HUES6 (cell line): Measurements from ENCODE around the gene SCML1.

Source experiments
- H3K27ac ChIP-seq: 2 replicates; pipeline ENCODE4 v1.7.0; 2013; ENCODE audit warnings: low read depth, mild to moderate bottlenecking, low read length, inconsistent platforms
- H3K27me3 ChIP-seq: 2 replicates; pipeline ENCODE4 v1.6.1; 2013; ENCODE audit warnings: low read length; ENCODE audit not compliant: control insufficient read depth, insufficient read depth
- H3K36me3 ChIP-seq: 2 replicates; pipeline ENCODE4 v1.6.1; 2013; ENCODE audit warnings: low read length; ENCODE audit not compliant: control insufficient read depth, insufficient read depth
- H3K4me1 ChIP-seq: 2 replicates; pipeline ENCODE4 v1.6.1; 2013; ENCODE audit warnings: low read length; ENCODE audit not compliant: control insufficient read depth, insufficient read depth
- H3K4me3 ChIP-seq: 2 replicates; pipeline ENCODE4 v1.5.1; 2013; ENCODE audit warnings: low read depth, low read length
- H3K9ac ChIP-seq: one replicate; pipeline ENCODE4 v1.6.1; 2013; ENCODE audit warnings: mild to moderate bottlenecking, low read length
- H3K9me3 ChIP-seq: 2 replicates; pipeline ENCODE4 v1.6.1; 2013; ENCODE audit warnings: low read depth, low read length; ENCODE audit not compliant: control insufficient read depth, insufficient read depth

SCML1 gene

GRCh38 chrX:17788956-17789562 is 51.8 kb downstream of the SCML1 start:
- H3K4me1 ChIP-seq = peaks cover 17% of the 10 kb centered on the region
- no peaks in the 10 kb centered on the region for H3K36me3 ChIP-seq
- H3K9me3 ChIP-seq = peaks cover 4% of the 10 kb centered on the region; the same call in 1 of the 2 replicates
- H3K27ac ChIP-seq = no peak overlapping the region
- H3K4me3 ChIP-seq = no peak overlapping the region
- no peak overlapping the region for H3K9ac ChIP-seq
- H3K27me3 ChIP-seq = peaks cover 3% of the 10 kb centered on the region; the same call in 1 of the 2 replicates

- H3K9me3 ChIP-seq = 0 out of 2 replicates have a peak, but pooled peaks cover under 1% of the 10 kb centered on the region
- H3K9ac ChIP-seq = no peak overlapping the region
- H3K27me3 ChIP-seq = peaks cover 5% of the 10 kb centered on the region; the same call in 1 of the 2 replicates
- H3K4me1 ChIP-seq = peaks cover 8% of the 10 kb centered on the region; the same call in 1 of the 2 replicates
- no peak overlapping the region for H3K27ac ChIP-seq
- no peaks in the 10 kb centered on the region for H3K36me3 ChIP-seq
- no peak overlapping the region for H3K4me3 ChIP-seq
Observed at GRCh38 chrX:17792826-17793225, 55.5 kb downstream of the SCML1 start.

GRCh38 chrX:17798921-17799320 is 61.6 kb downstream of the SCML1 start:
- H3K9me3 ChIP-seq = no peaks in the 10 kb centered on the region
- H3K4me3 ChIP-seq = no peak overlapping the region
- no peak overlapping the region for H3K9ac ChIP-seq
- peaks cover 12% of the 10 kb centered on the region; the same call in 1 of the 2 replicates for H3K27me3 ChIP-seq
- H3K27ac ChIP-seq = no peak overlapping the region
- no peaks in the 10 kb centered on the region; the same call in 1 of the 2 replicates for H3K4me1 ChIP-seq
- no peaks in the 10 kb centered on the region for H3K36me3 ChIP-seq

GRCh38 chrX:17801431-17801830 is 64.1 kb downstream of the SCML1 start:
- Histone ChIP-seq H3K9me3 (no peaks in the 10 kb centered on the region), H3K27me3 (peaks cover 12% of the 10 kb centered on the region; the same call in 1 of the 2 replicates), H3K27ac (no peak overlapping the region), H3K9ac (no peak overlapping the region), H3K36me3 (no peaks in the 10 kb centered on the region), H3K4me3 (no peak overlapping the region), H3K4me1 (no peaks in the 10 kb centered on the region; the same call in 1 of the 2 replicates)

GRCh38 chrX:17802756-17803155 is 65.5 kb downstream of the SCML1 start:
- Histone ChIP-seq H3K9ac (no peak overlapping the region), H3K27ac (no peak overlapping the region), H3K4me3 (no peak overlapping the region), H3K36me3 (no peaks in the 10 kb centered on the region), H3K4me1 (no peaks in the 10 kb centered on the region; the same call in 1 of the 2 replicates), H3K27me3 (peaks cover 8% of the 10 kb centered on the region; the same call in 1 of the 2 replicates), H3K9me3 (no peaks in the 10 kb centered on the region)

- Histone ChIP-seq H3K27me3 (peaks cover 8% of the 10 kb centered on the region; the same call in 1 of the 2 replicates), H3K36me3 (no peaks in the 10 kb centered on the region), H3K4me3 (no peak overlapping the region), H3K9me3 (no peaks in the 10 kb centered on the region), H3K4me1 (no peaks in the 10 kb centered on the region; the same call in 1 of the 2 replicates), H3K9ac (no peak overlapping the region), H3K27ac (no peak overlapping the region)
Observed at GRCh38 chrX:17803449-17803848, 66.2 kb downstream of the SCML1 start.
